A549 (cell line): ENCODE data around the gene APOC3.

Experiments
- CEBPB ChIP-seq, 2 experiments: fragments of >200 bp in 1 of 2; sonication (Bioruptor Twin) in 1 of 2; formaldehyde crosslinking in 1 of 2; IDR thresholded peaks; 2 replicates each; pipeline ENCODE4 v1.6.1; 2012 to 2016
- CHD4 ChIP-seq: fragments of 200-600 bp; sonication (generic); IDR thresholded peaks from 2 replicates; pipeline ENCODE4 v1.6.1; 2016; ENCODE audit warnings: antibody characterized with exemption, mild to moderate bottlenecking, borderline replicate concordance
- CTCF ChIP-seq: fragments of >200 bp; sonication (Bioruptor Twin); formaldehyde crosslinking; IDR thresholded peaks from 3 replicates; pipeline ENCODE4 v1.5.1; 2016
- EP300 ChIP-seq, 2 experiments: fragments of >200 bp; sonication (Bioruptor Twin); formaldehyde crosslinking; IDR thresholded peaks; 2 replicates in 1 of 2; 3 replicates in 1 of 2; pipeline ENCODE4 v1.6.1; 2016 to 2017
- ESRRA ChIP-seq: fragments of 150-350 bp; IDR thresholded peaks from 2 replicates; pipeline ENCODE4 v1.6.1; 2014; ENCODE audit warnings: mild to moderate bottlenecking, low read length, borderline replicate concordance
- POLR2A ChIP-seq: IDR thresholded peaks from 2 replicates; pipeline ENCODE4 v1.6.1; 2012; ENCODE audit warnings: mild to moderate bottlenecking, low read length
- REST ChIP-seq: fragments of 200-600 bp; sonication (generic); IDR thresholded peaks from 2 replicates; pipeline ENCODE4 v1.6.1; 2016; ENCODE audit warnings: antibody characterized with exemption, mild to moderate bottlenecking, moderate library complexity
- SREBF2 ChIP-seq: fragments of 450-650 bp; IDR thresholded peaks from 2 replicates; pipeline ENCODE4 v1.6.1; 2014; ENCODE audit warnings: mild to moderate bottlenecking, moderate library complexity
- TF ChIP-seq, protein P1 (sequence below): IDR thresholded peaks from 2 replicates; pipeline ENCODE4 v1.6.1; 2012

GRCh38 chr11:116807601-116808261 lies 22.0 kb upstream of the APOC3 start:
- TF ChIP-seq, protein P1, sequence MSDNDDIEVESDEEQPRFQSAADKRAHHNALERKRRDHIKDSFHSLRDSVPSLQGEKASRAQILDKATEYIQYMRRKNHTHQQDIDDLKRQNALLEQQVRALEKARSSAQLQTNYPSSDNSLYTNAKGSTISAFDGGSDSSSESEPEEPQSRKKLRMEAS: no peak
- TF ChIP-seq POLR2A: no peak
- TF ChIP-seq CEBPB (IDR thresholded peaks at IDR 0.05): no peak
- no peak for TF ChIP-seq CTCF
- no peak for TF ChIP-seq REST
- TF ChIP-seq SREBF2: no peak
- TF ChIP-seq CHD4: no peak
- TF ChIP-seq ESRRA: no peak
- TF ChIP-seq EP300 (IDR thresholded peaks at IDR 0.05): no peak
